ENCODE results near the gene LENEP.

The LENEP gene

GRCh38 chr1:155030243-155030795 lies 36.9 kb downstream of the LENEP start:
- 92 to 93% methylated on average over 15 of the region's 15 CpGs for WGBS, 2 experiments

GRCh38 chr1:155030899-155031298 lies 37.5 kb downstream of the LENEP start:
- Histone ChIP-seq H3K36me3 (ENCODE audit: control insufficient read depth, insufficient read depth, low read length) (no peaks in the 10 kb centered on the region), H3K4me3 (ENCODE audit: insufficient read depth, low read depth, low read length) (no peak overlapping the region), H3K27me3 (ENCODE audit: control insufficient read depth, insufficient read depth, low read length, poor library complexity, severe bottlenecking) (no peaks in the 10 kb centered on the region), H3K4me1 (ENCODE audit: control insufficient read depth, insufficient read depth, low read length) (no peaks in the 10 kb centered on the region), H3K27ac (ENCODE audit: insufficient read depth, low read depth, low read length, poor library complexity, severe bottlenecking) (no peak overlapping the region), H3K9me3 (ENCODE audit: control insufficient read depth, low read length) (no peaks in the 10 kb centered on the region)
- 93 to 94% methylated on average over 11 of the region's 11 CpGs for WGBS, 2 experiments

More at GRCh38 chr1:155030243-155030795, 36.9 kb downstream of the LENEP start:
- H3K4me3 ChIP-seq (ENCODE audit: insufficient read depth, low read depth, low read length), result no peak overlapping the region
- no peak overlapping the region for H3K27ac ChIP-seq (ENCODE audit: insufficient read depth, low read depth, low read length, poor library complexity, severe bottlenecking)
- no peaks in the 10 kb centered on the region for H3K4me1 ChIP-seq (ENCODE audit: control insufficient read depth, insufficient read depth, low read length)
- no peaks in the 10 kb centered on the region for H3K9me3 ChIP-seq (ENCODE audit: control insufficient read depth, low read length)
- H3K36me3 ChIP-seq (ENCODE audit: control insufficient read depth, insufficient read depth, low read length), result no peaks in the 10 kb centered on the region
- no peaks in the 10 kb centered on the region for H3K27me3 ChIP-seq (ENCODE audit: control insufficient read depth, insufficient read depth, low read length, poor library complexity, severe bottlenecking)

GRCh38 chr1:155032886-155033285 lies 39.5 kb downstream of the LENEP start:
- H3K27ac ChIP-seq (ENCODE audit: insufficient read depth, low read depth, low read length, poor library complexity, severe bottlenecking), result no peak overlapping the region
- no peaks in the 10 kb centered on the region for H3K9me3 ChIP-seq (ENCODE audit: control insufficient read depth, low read length)
- H3K36me3 ChIP-seq (ENCODE audit: control insufficient read depth, insufficient read depth, low read length), result no peaks in the 10 kb centered on the region
- no peaks in the 10 kb centered on the region for H3K4me1 ChIP-seq (ENCODE audit: control insufficient read depth, insufficient read depth, low read length)
- WGBS, 2 experiments, result 92 to 93% methylated on average over 12 of the region's 12 CpGs
- no peak overlapping the region for H3K4me3 ChIP-seq (ENCODE audit: insufficient read depth, low read depth, low read length)
- no peaks in the 10 kb centered on the region for H3K27me3 ChIP-seq (ENCODE audit: control insufficient read depth, insufficient read depth, low read length, poor library complexity, severe bottlenecking)

GRCh38 chr1:155033524-155033923 lies 40.1 kb downstream of the LENEP start, which contains the start of the genes DCST1 and DCST2:
TSS of gene DCST1 (plus strand) at chr1:155033824. CDS start at chr1:155034037, 213 bp downstream.
TSS of gene DCST2 (minus strand) at chr1:155033781. CDS start at chr1:155033701, 80 bp downstream.
- no peak within 1 kb of the TSS for H3K27ac ChIP-seq (ENCODE audit: insufficient read depth, low read depth, low read length, poor library complexity, severe bottlenecking)
- H3K27me3 ChIP-seq (ENCODE audit: control insufficient read depth, insufficient read depth, low read length, poor library complexity, severe bottlenecking), result no peaks in the 10 kb centered on the region
- H3K36me3 ChIP-seq (ENCODE audit: control insufficient read depth, insufficient read depth, low read length), result no peaks in the 10 kb centered on the region
- H3K4me1 ChIP-seq (ENCODE audit: control insufficient read depth, insufficient read depth, low read length), result no peaks in the 10 kb centered on the region
- WGBS, 2 experiments, result 93 to 95% methylated on average over 9 of the region's 9 CpGs
- no peak within 1 kb of the TSS for H3K4me3 ChIP-seq (ENCODE audit: insufficient read depth, low read depth, low read length)
- no peaks in the 10 kb centered on the region for H3K9me3 ChIP-seq (ENCODE audit: control insufficient read depth, low read length)

GRCh38 chr1:155034318-155035208 lies 41.2 kb downstream of the LENEP start:
- Histone ChIP-seq H3K27ac (ENCODE audit: insufficient read depth, low read depth, low read length, poor library complexity, severe bottlenecking) (no peak overlapping the region), H3K9me3 (ENCODE audit: control insufficient read depth, low read length) (no peaks in the 10 kb centered on the region), H3K36me3 (ENCODE audit: control insufficient read depth, insufficient read depth, low read length) (no peaks in the 10 kb centered on the region), H3K27me3 (ENCODE audit: control insufficient read depth, insufficient read depth, low read length, poor library complexity, severe bottlenecking) (no peaks in the 10 kb centered on the region), H3K4me3 (ENCODE audit: insufficient read depth, low read depth, low read length) (no peak overlapping the region), H3K4me1 (ENCODE audit: control insufficient read depth, insufficient read depth, low read length) (no peaks in the 10 kb centered on the region)
- 92 to 93% methylated on average over 20 of the region's 20 CpGs for WGBS, 2 experiments

GRCh38 chr1:155035936-155036335 lies 42.5 kb downstream of the LENEP start:
- Histone ChIP-seq H3K4me3 (ENCODE audit: insufficient read depth, low read depth, low read length) (no peak overlapping the region), H3K9me3 (ENCODE audit: control insufficient read depth, low read length) (no peaks in the 10 kb centered on the region)
- WGBS, 2 experiments, result 91 to 93% methylated on average over 1 to 2 of the region's 2 CpGs

GRCh38 chr1:155037043-155037442 lies 43.7 kb downstream of the LENEP start:
- Histone ChIP-seq H3K27ac (ENCODE audit: insufficient read depth, low read depth, low read length, poor library complexity, severe bottlenecking) (no peak overlapping the region), H3K27me3 (ENCODE audit: control insufficient read depth, insufficient read depth, low read length, poor library complexity, severe bottlenecking) (no peaks in the 10 kb centered on the region), H3K9me3 (ENCODE audit: control insufficient read depth, low read length) (no peaks in the 10 kb centered on the region), H3K4me3 (ENCODE audit: insufficient read depth, low read depth, low read length) (no peak overlapping the region), H3K36me3 (ENCODE audit: control insufficient read depth, insufficient read depth, low read length) (no peaks in the 10 kb centered on the region), H3K4me1 (ENCODE audit: control insufficient read depth, insufficient read depth, low read length) (no peaks in the 10 kb centered on the region)
- WGBS, 2 experiments, result 90 to 92% methylated on average over 3 of the region's 3 CpGs

More at GRCh38 chr1:155035936-155036335, 42.5 kb downstream of the LENEP start:
- H3K36me3 ChIP-seq (ENCODE audit: control insufficient read depth, insufficient read depth, low read length), result no peaks in the 10 kb centered on the region
- H3K4me1 ChIP-seq (ENCODE audit: control insufficient read depth, insufficient read depth, low read length), result no peaks in the 10 kb centered on the region
- H3K27me3 ChIP-seq (ENCODE audit: control insufficient read depth, insufficient read depth, low read length, poor library complexity, severe bottlenecking), result no peaks in the 10 kb centered on the region
- H3K27ac ChIP-seq (ENCODE audit: insufficient read depth, low read depth, low read length, poor library complexity, severe bottlenecking), result no peak overlapping the region

GRCh38 chr1:155037851-155038441 lies 44.6 kb downstream of the LENEP start:
- no peak overlapping the region for H3K4me3 ChIP-seq (ENCODE audit: insufficient read depth, low read depth, low read length)
- no peaks in the 10 kb centered on the region for H3K36me3 ChIP-seq (ENCODE audit: control insufficient read depth, insufficient read depth, low read length)
- no peaks in the 10 kb centered on the region for H3K4me1 ChIP-seq (ENCODE audit: control insufficient read depth, insufficient read depth, low read length)
- no peaks in the 10 kb centered on the region for H3K9me3 ChIP-seq (ENCODE audit: control insufficient read depth, low read length)
- WGBS, 2 experiments, result 93 to 94% methylated on average over 6 of the region's 6 CpGs
- no peak overlapping the region for H3K27ac ChIP-seq (ENCODE audit: insufficient read depth, low read depth, low read length, poor library complexity, severe bottlenecking)
- no peaks in the 10 kb centered on the region for H3K27me3 ChIP-seq (ENCODE audit: control insufficient read depth, insufficient read depth, low read length, poor library complexity, severe bottlenecking)

GRCh38 chr1:155038602-155039307 lies 45.4 kb downstream of the LENEP start:
- Histone ChIP-seq H3K36me3 (ENCODE audit: control insufficient read depth, insufficient read depth, low read length) (no peaks in the 10 kb centered on the region), H3K27me3 (ENCODE audit: control insufficient read depth, insufficient read depth, low read length, poor library complexity, severe bottlenecking) (no peaks in the 10 kb centered on the region), H3K4me1 (ENCODE audit: control insufficient read depth, insufficient read depth, low read length) (no peaks in the 10 kb centered on the region), H3K4me3 (ENCODE audit: insufficient read depth, low read depth, low read length) (no peak overlapping the region), H3K27ac (ENCODE audit: insufficient read depth, low read depth, low read length, poor library complexity, severe bottlenecking) (no peak overlapping the region), H3K9me3 (ENCODE audit: control insufficient read depth, low read length) (no peaks in the 10 kb centered on the region)
- WGBS, 2 experiments, result 78 to 79% methylated on average over 8 of the region's 8 CpGs

Data from ectodermal cell (in vitro differentiated cells).